ENCODE data around the gene SPO11.

DNA sequence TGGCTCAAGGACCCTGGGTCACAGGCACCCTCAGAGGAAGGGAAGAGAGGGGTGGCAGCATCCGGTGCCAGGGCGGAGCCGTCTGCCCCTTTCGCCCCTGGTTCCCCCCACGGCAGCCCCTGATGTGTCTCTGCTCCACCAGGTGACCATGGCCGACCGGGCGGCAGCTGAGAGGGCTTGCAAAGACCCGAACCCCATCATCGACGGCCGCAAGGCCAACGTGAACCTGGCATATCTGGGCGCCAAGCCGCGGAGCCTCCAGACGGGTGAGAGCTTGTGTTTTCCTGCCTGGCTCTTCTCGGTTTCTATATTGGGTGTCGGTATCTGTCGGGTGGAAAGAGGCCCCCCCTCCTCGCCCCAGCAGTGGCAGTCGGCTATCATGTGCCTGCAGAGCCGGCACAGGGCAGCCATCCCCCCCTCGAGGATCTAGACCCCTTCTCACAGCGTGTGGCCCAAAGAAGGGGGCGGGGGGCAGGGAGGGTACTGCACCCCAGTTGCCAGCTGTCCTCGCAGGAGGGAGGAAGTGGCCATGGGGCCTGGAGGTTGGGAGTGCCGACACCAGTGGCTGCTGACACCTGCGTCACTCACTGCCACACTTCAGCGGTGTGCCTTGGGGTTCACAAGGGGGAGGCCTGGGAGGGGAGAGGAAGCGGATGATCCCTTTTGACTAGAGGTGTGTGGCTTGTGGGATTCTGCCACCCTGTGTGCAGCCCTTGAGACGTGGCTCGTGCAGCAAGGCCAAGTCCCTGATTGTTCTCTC is 63.1 kb downstream of the SPO11 start:
- no peak for TF ChIP-seq CTCF (IDR thresholded peaks at IDR 0.05)
- TF ChIP-seq POLR2A (IDR thresholded peaks at IDR 0.05), result no peak
